Measurements from ENCODE around the gene PLCG1.

DNA sequence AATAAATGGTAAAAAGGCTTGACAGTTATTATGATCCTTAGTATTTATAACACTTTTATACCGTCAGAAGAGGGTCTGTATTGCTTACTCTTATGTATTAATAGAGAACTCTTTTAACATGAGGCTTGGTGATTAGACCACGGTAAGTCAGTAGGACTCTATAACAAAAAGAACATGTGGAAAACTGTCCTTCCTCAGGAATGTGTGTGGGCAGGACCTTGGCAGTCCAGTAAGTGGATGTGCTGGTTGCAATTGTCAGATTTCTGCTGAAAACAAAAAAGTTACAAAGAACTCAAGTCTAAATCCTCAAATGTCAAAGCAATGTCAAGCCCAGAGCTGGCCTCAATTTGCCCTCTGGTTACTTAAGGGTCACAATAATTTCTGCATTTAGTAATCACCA lies 81.1 kb downstream of the PLCG1 start:
- TF ChIP-seq, protein P1, sequence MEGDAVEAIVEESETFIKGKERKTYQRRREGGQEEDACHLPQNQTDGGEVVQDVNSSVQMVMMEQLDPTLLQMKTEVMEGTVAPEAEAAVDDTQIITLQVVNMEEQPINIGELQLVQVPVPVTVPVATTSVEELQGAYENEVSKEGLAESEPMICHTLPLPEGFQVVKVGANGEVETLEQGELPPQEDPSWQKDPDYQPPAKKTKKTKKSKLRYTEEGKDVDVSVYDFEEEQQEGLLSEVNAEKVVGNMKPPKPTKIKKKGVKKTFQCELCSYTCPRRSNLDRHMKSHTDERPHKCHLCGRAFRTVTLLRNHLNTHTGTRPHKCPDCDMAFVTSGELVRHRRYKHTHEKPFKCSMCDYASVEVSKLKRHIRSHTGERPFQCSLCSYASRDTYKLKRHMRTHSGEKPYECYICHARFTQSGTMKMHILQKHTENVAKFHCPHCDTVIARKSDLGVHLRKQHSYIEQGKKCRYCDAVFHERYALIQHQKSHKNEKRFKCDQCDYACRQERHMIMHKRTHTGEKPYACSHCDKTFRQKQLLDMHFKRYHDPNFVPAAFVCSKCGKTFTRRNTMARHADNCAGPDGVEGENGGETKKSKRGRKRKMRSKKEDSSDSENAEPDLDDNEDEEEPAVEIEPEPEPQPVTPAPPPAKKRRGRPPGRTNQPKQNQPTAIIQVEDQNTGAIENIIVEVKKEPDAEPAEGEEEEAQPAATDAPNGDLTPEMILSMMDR (IDR thresholded peaks at IDR 0.05; ENCODE audit: low read depth, low read length) = no peak
- no peak for TF ChIP-seq EZH2phosphoT487 (IDR thresholded peaks at IDR 0.05; ENCODE audit: low read depth)
